Duodenal mucosa (tissue), 2 donors: ENCODE results near the gene GPC3.

Source experiments
- H3K27ac ChIP-seq: one replicate; pipeline ENCODE4 v1.7.0; 2013; ENCODE audit warnings: low read depth, low read length
- H3K27me3 ChIP-seq, 2 donors: one replicate each; pipeline ENCODE4 v1.7.0; 2013; ENCODE audit warnings: low read length in 2 of 2, control low read depth in 1 of 2; ENCODE audit not compliant: insufficient read depth in 2 of 2, control insufficient read depth in 1 of 2
- H3K36me3 ChIP-seq, 2 donors: one replicate each; pipeline ENCODE4 v1.7.0; 2013; ENCODE audit warnings: low read length in 2 of 2, control low read depth in 1 of 2; ENCODE audit not compliant: insufficient read depth in 2 of 2, control insufficient read depth in 1 of 2
- H3K4me1 ChIP-seq, 2 donors: one replicate each; pipeline ENCODE4 v1.7.0; 2013; ENCODE audit warnings: low read length in 2 of 2, control low read depth in 1 of 2; ENCODE audit not compliant: insufficient read depth in 2 of 2, control insufficient read depth in 1 of 2
- H3K4me3 ChIP-seq, 2 donors: one replicate each; pipeline ENCODE4 v1.7.0; 2013; ENCODE audit warnings: low read length in 2 of 2, low read depth in 1 of 2
- H3K9ac ChIP-seq, 2 donors: one replicate each; pipeline ENCODE4 v1.7.0; 2013; ENCODE audit warnings: low read length in 2 of 2, low read depth in 1 of 2
- H3K9me3 ChIP-seq, 2 donors: one replicate each; pipeline ENCODE4 v1.7.0; 2013; ENCODE audit warnings: low read length in 2 of 2, control low read depth in 1 of 2; ENCODE audit not compliant: control insufficient read depth in 1 of 2

GPC3 gene

GRCh38 chrX:133804072-133804471 is 181.3 kb downstream of the GPC3 start:
- Histone ChIP-seq H3K9me3 (no peaks in the 10 kb centered on the region), H3K27me3 (no peaks in the 10 kb centered on the region), H3K4me1 (no peaks in the 10 kb centered on the region), H3K36me3 (no peaks in the 10 kb centered on the region), H3K27ac (no peak overlapping the region), H3K9ac (no peak overlapping the region), H3K4me3 (no peak overlapping the region)

GRCh38 chrX:133796282-133796681 is 189.1 kb downstream of the GPC3 start:
- no peak overlapping the region for H3K27ac ChIP-seq
- H3K36me3 ChIP-seq = no peaks in the 10 kb centered on the region
- H3K27me3 ChIP-seq = no peaks in the 10 kb centered on the region
- H3K4me3 ChIP-seq = no peak overlapping the region
- H3K4me1 ChIP-seq = no peaks in the 10 kb centered on the region
- H3K9ac ChIP-seq = no peak overlapping the region
- H3K9me3 ChIP-seq = no peaks in the 10 kb centered on the region

DNA sequence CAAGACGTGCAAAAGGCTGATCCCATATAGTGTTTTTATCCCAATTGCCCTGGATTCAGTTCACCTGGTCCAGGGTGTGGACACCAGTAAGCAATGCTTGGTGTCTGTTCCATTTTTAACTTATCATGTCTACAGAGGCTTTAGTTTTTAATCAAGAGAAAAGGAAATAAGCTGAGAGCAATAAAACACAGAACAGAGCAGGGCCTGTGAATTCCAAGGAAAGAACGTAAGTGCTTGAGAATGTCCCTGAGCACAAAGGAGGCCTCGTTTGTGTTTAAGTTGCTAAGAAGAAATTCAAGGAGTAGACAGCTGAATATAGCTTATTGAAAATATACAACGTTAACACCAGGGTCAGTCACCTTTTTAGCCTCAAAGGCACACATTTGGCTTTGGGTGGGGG is 191.3 kb downstream of the GPC3 start:
- H3K36me3 ChIP-seq = no peaks in the 10 kb centered on the region
- no peak overlapping the region for H3K27ac ChIP-seq
- H3K4me3 ChIP-seq = no peak overlapping the region
- no peaks in the 10 kb centered on the region for H3K4me1 ChIP-seq
- H3K9me3 ChIP-seq = no peaks in the 10 kb centered on the region
- H3K9ac ChIP-seq = no peak overlapping the region
- H3K27me3 ChIP-seq = no peaks in the 10 kb centered on the region

- Histone ChIP-seq H3K4me3 (no peak overlapping the region), H3K9ac (no peak overlapping the region), H3K4me1 (no peaks in the 10 kb centered on the region), H3K9me3 (no peaks in the 10 kb centered on the region), H3K27me3 (no peaks in the 10 kb centered on the region), H3K36me3 (no peaks in the 10 kb centered on the region), H3K27ac (no peak overlapping the region)
Observed at GRCh38 chrX:133793626-133794025, 191.8 kb downstream of the GPC3 start.

GRCh38 chrX:133792198-133792953 is 193.0 kb downstream of the GPC3 start:
- no peaks in the 10 kb centered on the region for H3K27me3 ChIP-seq
- peak overlapping the region; percentile 28 to 45 for H3K4me3 ChIP-seq
- H3K9me3 ChIP-seq = no peaks in the 10 kb centered on the region
- H3K27ac ChIP-seq = no peak overlapping the region
- H3K9ac ChIP-seq = no peak overlapping the region
- no peaks in the 10 kb centered on the region for H3K36me3 ChIP-seq
- H3K4me1 ChIP-seq = peaks cover 0 to 1% of the 10 kb centered on the region in 2 donors

DNA sequence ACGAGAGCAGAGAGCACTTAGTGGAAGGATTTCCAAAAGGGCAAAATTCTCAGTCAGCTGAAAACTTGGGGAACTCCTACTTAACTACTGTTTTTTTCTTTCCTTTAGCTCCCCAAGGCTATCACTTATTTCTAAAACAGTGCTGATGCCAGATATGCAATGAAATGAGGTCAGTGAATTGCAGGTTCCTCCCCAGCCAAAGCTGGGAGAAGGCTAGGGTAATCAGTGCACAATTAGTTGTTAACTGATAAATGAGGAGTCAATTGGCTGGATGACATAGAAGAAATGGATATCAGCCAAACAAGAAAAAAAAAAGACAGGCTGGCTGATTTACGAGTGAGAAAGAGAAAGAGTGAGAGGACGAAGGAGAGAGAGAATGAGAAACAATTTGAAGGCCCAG is 195.6 kb downstream of the GPC3 start:
- Histone ChIP-seq H3K4me3 (no peak overlapping the region), H3K9me3 (no peaks in the 10 kb centered on the region), H3K27ac (no peak overlapping the region), H3K27me3 (no peaks in the 10 kb centered on the region), H3K36me3 (no peaks in the 10 kb centered on the region), H3K9ac (no peak overlapping the region), H3K4me1 (peaks cover 0 to 6% of the 10 kb centered on the region in 2 donors)

GRCh38 chrX:133786382-133786781 is 199.0 kb downstream of the GPC3 start:
- Histone ChIP-seq H3K27me3 (no peaks in the 10 kb centered on the region), H3K9ac (no peak overlapping the region), H3K9me3 (no peaks in the 10 kb centered on the region), H3K4me3 (no peak overlapping the region), H3K27ac (no peak overlapping the region), H3K4me1 (peaks cover 4 to 18% of the 10 kb centered on the region in 2 donors), H3K36me3 (no peaks in the 10 kb centered on the region)

DNA sequence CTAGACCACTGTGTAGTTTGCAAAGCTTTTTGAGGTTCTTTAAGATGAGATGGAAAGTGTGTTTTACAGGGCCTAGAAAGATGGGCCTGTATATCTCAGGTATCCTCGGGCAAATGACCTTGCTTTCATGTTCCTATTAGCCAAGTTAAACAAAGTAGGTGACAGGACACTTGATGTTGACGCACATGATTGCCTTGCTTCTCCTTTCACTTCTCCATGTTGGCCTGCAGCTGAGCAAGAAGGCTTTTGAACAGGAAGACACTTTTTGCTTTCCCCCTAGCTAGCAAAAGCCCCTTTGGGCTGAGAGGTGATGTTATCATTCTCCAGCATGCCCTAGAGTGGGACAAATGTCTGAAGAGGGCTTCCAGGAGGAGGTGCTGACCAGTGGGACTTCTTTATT is 202.1 kb downstream of the GPC3 start:
- H3K27ac ChIP-seq = no peak overlapping the region
- H3K9me3 ChIP-seq = no peaks in the 10 kb centered on the region
- H3K36me3 ChIP-seq = no peaks in the 10 kb centered on the region
- H3K4me1 ChIP-seq = peaks cover 4 to 18% of the 10 kb centered on the region in 2 donors
- no peak overlapping the region for H3K4me3 ChIP-seq
- no peak overlapping the region for H3K9ac ChIP-seq
- H3K27me3 ChIP-seq = no peaks in the 10 kb centered on the region

DNA sequence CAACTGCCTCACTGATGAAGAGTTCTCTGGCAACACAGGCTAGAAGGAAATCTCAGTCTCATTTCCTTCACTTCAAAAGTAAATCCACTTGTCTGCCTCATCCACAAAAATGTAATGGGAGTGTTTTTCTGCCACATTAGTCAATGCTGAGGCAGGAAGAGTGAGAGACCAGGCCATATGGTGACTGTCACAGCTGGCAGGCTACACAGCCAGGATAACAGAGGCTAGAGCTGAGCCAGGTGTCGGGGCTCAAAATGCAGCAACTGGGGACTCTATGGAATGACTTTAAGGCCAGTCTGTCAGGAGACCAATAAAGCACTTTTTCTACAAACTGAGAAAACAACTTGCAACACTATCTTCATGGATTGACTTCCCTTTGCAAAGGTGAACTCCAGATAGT is 204.2 kb downstream of the GPC3 start:
- Histone ChIP-seq H3K36me3 (no peaks in the 10 kb centered on the region), H3K9ac (no peak overlapping the region), H3K4me3 (no peak overlapping the region), H3K27ac (no peak overlapping the region), H3K9me3 (no peaks in the 10 kb centered on the region), H3K4me1 (peaks cover 4 to 12% of the 10 kb centered on the region in 2 donors), H3K27me3 (no peaks in the 10 kb centered on the region)

- Histone ChIP-seq H3K9me3 (no peaks in the 10 kb centered on the region), H3K27me3 (no peaks in the 10 kb centered on the region), H3K9ac (no peak overlapping the region), H3K4me1 (no peaks in the 10 kb centered on the region), H3K4me3 (no peak overlapping the region), H3K27ac (no peak overlapping the region), H3K36me3 (no peaks in the 10 kb centered on the region)
Observed at GRCh38 chrX:133776072-133776471, 209.3 kb downstream of the GPC3 start.
